ENCODE data around the gene FEN1.

GRCh38 chr11:61800331-61801281, 7.9 kb downstream of the FEN1 start:
- TF ChIP-seq, protein P1, sequence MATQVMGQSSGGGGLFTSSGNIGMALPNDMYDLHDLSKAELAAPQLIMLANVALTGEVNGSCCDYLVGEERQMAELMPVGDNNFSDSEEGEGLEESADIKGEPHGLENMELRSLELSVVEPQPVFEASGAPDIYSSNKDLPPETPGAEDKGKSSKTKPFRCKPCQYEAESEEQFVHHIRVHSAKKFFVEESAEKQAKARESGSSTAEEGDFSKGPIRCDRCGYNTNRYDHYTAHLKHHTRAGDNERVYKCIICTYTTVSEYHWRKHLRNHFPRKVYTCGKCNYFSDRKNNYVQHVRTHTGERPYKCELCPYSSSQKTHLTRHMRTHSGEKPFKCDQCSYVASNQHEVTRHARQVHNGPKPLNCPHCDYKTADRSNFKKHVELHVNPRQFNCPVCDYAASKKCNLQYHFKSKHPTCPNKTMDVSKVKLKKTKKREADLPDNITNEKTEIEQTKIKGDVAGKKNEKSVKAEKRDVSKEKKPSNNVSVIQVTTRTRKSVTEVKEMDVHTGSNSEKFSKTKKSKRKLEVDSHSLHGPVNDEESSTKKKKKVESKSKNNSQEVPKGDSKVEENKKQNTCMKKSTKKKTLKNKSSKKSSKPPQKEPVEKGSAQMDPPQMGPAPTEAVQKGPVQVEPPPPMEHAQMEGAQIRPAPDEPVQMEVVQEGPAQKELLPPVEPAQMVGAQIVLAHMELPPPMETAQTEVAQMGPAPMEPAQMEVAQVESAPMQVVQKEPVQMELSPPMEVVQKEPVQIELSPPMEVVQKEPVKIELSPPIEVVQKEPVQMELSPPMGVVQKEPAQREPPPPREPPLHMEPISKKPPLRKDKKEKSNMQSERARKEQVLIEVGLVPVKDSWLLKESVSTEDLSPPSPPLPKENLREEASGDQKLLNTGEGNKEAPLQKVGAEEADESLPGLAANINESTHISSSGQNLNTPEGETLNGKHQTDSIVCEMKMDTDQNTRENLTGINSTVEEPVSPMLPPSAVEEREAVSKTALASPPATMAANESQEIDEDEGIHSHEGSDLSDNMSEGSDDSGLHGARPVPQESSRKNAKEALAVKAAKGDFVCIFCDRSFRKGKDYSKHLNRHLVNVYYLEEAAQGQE (IDR thresholded peaks at IDR 0.05) = no peak
- TF ChIP-seq ZBTB33 (IDR thresholded peaks at IDR 0.05) (no peak), CTCF (IDR thresholded peaks at IDR 0.05; ENCODE audit: low read depth, low read length, missing input control) (no peak), SP1 (IDR thresholded peaks at IDR 0.05) (no peak), JUND (IDR thresholded peaks at IDR 0.05) (no peak), RXRA (IDR thresholded peaks at IDR 0.05) (no peak), YY1 (IDR thresholded peaks at IDR 0.05) (no peak)
- TF ChIP-seq, protein P2, sequence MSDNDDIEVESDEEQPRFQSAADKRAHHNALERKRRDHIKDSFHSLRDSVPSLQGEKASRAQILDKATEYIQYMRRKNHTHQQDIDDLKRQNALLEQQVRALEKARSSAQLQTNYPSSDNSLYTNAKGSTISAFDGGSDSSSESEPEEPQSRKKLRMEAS (IDR thresholded peaks at IDR 0.05) = no peak

All from liver (tissue), 3 donors.